CD8-positive, alpha-beta memory T cell (primary cell): ENCODE results near the gene CCDC97. TPM values are rescaled to one million over a fixed set of nuclear protein-coding genes. Genes with fewer than 3 reads are reported as not detected.

Source experiments
- CTCF ChIA-PET: fragments of 350-600 bp; sonication (Branson Sonifier 250); formaldehyde crosslinking; loops from one replicate; lab custom pipeline; 2021; ENCODE audit warnings: antibody characterized with exemption; lab: Charles Lee
- POLR2A ChIA-PET: fragments of 350-600 bp; sonication (Branson Sonifier 250); formaldehyde crosslinking; loops from one replicate; lab custom pipeline; 2021; ENCODE audit warnings: antibody characterized with exemption; lab: Charles Lee
- DNase-seq, 5 donors: peaks; one replicate each; pipeline versions ENCODE4 v3.0.0 to v3.0.0-alpha.2; 2020 to 2022; ENCODE audit warnings: mixed read lengths in 1 of 5
- H3K27ac ChIP-seq: one replicate; pipeline ENCODE4 v1.7.0; 2013; ENCODE audit warnings: low read depth, mild to moderate bottlenecking, low read length, moderate library complexity
- H3K27me3 ChIP-seq: 2 replicates; pipeline ENCODE4 v1.7.0; 2013; ENCODE audit warnings: low read length, mild to moderate bottlenecking; ENCODE audit not compliant: insufficient read depth, poor library complexity, severe bottlenecking
- H3K36me3 ChIP-seq: 2 replicates; pipeline ENCODE4 v1.7.0; 2013; ENCODE audit warnings: mild to moderate bottlenecking, low read length, moderate library complexity; ENCODE audit not compliant: insufficient read depth
- H3K4me1 ChIP-seq: 2 replicates; pipeline ENCODE4 v1.7.0; 2013; ENCODE audit warnings: mild to moderate bottlenecking, low read length, moderate library complexity; ENCODE audit not compliant: insufficient read depth
- H3K4me3 ChIP-seq: 2 replicates; pipeline ENCODE4 v1.7.0; 2013; ENCODE audit warnings: mild to moderate bottlenecking, low read length
- H3K9me3 ChIP-seq: 2 replicates; pipeline ENCODE4 v1.7.0; 2013; ENCODE audit warnings: mild to moderate bottlenecking, low read length
- H3K27ac Mint-ChIP-seq, 8 donors: one replicate each; pipeline ENCODE4 v1.8.0; 2020 to 2021; ENCODE audit warnings: mixed read lengths in 8 of 8, mild to moderate bottlenecking in 6 of 8, inconsistent platforms in 3 of 8, moderate library complexity in 3 of 8
- H3K27me3 Mint-ChIP-seq, 2 donors: one replicate each; pipeline ENCODE4 v1.8.0; 2020 to 2021; ENCODE audit warnings: mixed read lengths in 2 of 2, mild to moderate bottlenecking in 1 of 2, moderate library complexity in 1 of 2
- H3K36me3 Mint-ChIP-seq, 3 donors: one replicate each; pipeline ENCODE4 v1.8.0; 2020 to 2021; ENCODE audit warnings: mixed read lengths in 3 of 3, inconsistent platforms in 1 of 3, mild to moderate bottlenecking in 1 of 3
- H3K4me1 Mint-ChIP-seq, 3 donors: one replicate each; pipeline ENCODE4 v1.8.0; 2020 to 2021; ENCODE audit warnings: mixed read lengths in 3 of 3, inconsistent platforms in 1 of 3, mild to moderate bottlenecking in 1 of 3
- H3K4me3 Mint-ChIP-seq, 7 donors: one replicate each; pipeline ENCODE4 v1.8.0; 2020 to 2021; ENCODE audit warnings: mixed read lengths in 7 of 7, mild to moderate bottlenecking in 6 of 7, moderate library complexity in 4 of 7, inconsistent platforms in 2 of 7
- H3K9me3 Mint-ChIP-seq, 5 donors: one replicate each; pipeline ENCODE4 v1.8.0; 2020 to 2022; ENCODE audit warnings: mixed read lengths in 5 of 5, mild to moderate bottlenecking in 3 of 5, moderate library complexity in 2 of 5, inconsistent platforms in 1 of 5
- polyA plus RNA-seq: library from polyadenylated mRNA; unstranded; fragments of 300-500 nt; fragmentation: Illumina TruSeq; gene quantifications from one replicate; pipeline ENCODE4 v1.2.3, GENCODE V29; 2021
- total RNA-seq, 2 experiments: library from RNA; stranded (reverse); gene quantifications; one replicate each; pipeline ENCODE4 v1.2.3, GENCODE V29; 2021

Gene CCDC97
- total and polyA plus RNA-seq, 3 experiments from 2014 or later, result 29.7 to 32.1 (median 31.7) TPM

DNA sequence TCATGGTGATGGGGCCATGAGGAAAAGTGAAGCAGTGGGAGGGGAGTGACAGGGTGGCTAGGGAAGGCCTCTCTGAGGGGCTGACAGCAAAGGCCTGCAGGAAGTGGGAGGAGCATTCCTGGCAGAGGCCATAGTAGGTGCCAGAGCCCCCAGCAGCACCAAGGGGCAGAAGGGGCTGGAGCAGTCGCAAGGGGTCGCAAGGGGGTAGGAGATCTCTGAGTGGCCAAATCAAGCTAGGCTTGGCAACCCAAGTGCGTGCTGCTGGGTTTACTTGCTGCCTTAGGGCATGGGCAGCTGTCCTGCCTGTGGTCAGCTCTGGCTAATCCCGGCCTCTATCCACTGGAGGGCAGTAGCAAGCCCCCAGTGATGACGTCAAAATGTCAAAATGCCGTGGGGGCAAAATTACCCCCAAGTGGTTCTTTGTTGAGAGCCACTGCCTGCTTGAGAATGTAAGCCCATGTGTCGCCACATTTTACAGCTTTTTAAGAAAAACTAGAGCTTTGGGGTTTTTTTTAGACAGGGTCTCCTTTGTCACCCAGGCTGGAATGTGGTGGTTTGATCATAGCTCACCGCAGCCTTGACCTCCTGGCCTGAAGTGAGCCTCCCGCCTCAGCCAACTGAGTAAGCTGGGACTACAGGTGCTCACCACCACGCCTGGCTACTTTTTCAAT is 11.8 kb downstream of the CCDC97 start:
- H3K27me3 Mint-ChIP-seq, result peaks cover 0 to 2% of the 10 kb centered on the region in 2 donors
- peaks cover 10 to 81% (median 11%) of the 10 kb centered on the region in 3 donors for H3K36me3 Mint-ChIP-seq
- Histone ChIP-seq H3K27me3 (no peaks in the 10 kb centered on the region), H3K36me3 (peaks cover 26% of the 10 kb centered on the region), H3K9me3 (no peaks in the 10 kb centered on the region), H3K4me3 (no peak overlapping the region), H3K27ac (no peak overlapping the region), H3K4me1 (peaks cover 22% of the 10 kb centered on the region)
- peaks cover 0 to under 1% (median 0%) of the 10 kb centered on the region in 5 donors for H3K9me3 Mint-ChIP-seq
- CTCF ChIA-PET, result interaction anchor here (0.8 to 1.1 kb wide), 3 partner anchors 13 to 33 kb away, joined by 3 to 5 read pairs (median 3); no protein-coding TSS in a partner anchor
- peak overlapping the region in 7 of 8 donors; percentile 20 to 95 (median 89) for H3K27ac Mint-ChIP-seq
- POLR2A ChIA-PET, result interaction anchor here (1.8 kb wide), 1 partner anchor 31 kb away, joined by 6 read pairs; no protein-coding TSS in a partner anchor
- DNase-seq, result no peak
- H3K4me1 Mint-ChIP-seq, result peaks cover 33 to 59% (median 44%) of the 10 kb centered on the region in 3 donors
- peak overlapping the region in 1 of 7 donors; percentile 68 for H3K4me3 Mint-ChIP-seq

GRCh38 chr19:41322451-41322850 is 12.5 kb downstream of the CCDC97 start:
- Histone ChIP-seq H3K4me1 (peaks cover 29% of the 10 kb centered on the region), H3K27ac (peak overlapping the region; percentile 79), H3K9me3 (no peaks in the 10 kb centered on the region), H3K4me3 (no peak overlapping the region), H3K36me3 (peaks cover 19% of the 10 kb centered on the region), H3K27me3 (no peaks in the 10 kb centered on the region)
- H3K27me3 Mint-ChIP-seq, result peaks cover 0 to 4% of the 10 kb centered on the region in 2 donors
- peaks cover 0 to 5% (median 0%) of the 10 kb centered on the region in 5 donors for H3K9me3 Mint-ChIP-seq
- ChIA-PET CTCF (interaction anchor here (0.8 to 1.1 kb wide), 3 partner anchors 14 to 33 kb away, joined by 3 to 5 read pairs (median 3); no protein-coding TSS in a partner anchor), POLR2A (interaction anchor here (1.8 kb wide), 1 partner anchor 30 kb away, joined by 6 read pairs; no protein-coding TSS in a partner anchor)
- H3K4me1 Mint-ChIP-seq, result peaks cover 33 to 58% (median 48%) of the 10 kb centered on the region in 3 donors
- peaks cover 4 to 78% (median 6%) of the 10 kb centered on the region in 3 donors for H3K36me3 Mint-ChIP-seq
- DNase-seq, result no peak
- H3K4me3 Mint-ChIP-seq, result peak overlapping the region in 1 of 7 donors; percentile 69
- H3K27ac Mint-ChIP-seq, result peak overlapping the region; percentile 20 to 97 (median 85)

DNA sequence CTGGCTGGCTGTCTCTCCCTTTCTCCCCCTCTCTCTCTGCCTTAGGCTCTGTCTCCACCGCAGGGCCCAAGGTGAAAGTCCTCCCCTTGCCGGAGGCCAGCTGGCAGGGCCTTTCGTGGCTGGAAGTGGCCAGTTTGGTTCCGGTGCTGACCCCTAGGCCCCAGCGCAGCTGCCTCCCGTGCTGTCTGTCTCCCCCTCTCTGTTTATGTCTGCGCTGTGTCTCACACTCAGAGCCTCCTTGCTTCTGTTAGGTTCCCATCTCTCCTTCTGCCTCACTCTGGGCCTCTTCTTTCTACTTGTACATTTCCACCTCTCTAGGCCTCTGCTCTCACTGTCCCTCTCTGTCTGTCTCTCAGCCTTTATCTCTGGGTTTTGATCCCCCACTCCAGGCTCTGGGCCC is 13.1 kb downstream of the CCDC97 start:
- peak overlapping the region; percentile 79 for H3K27ac ChIP-seq

DNA sequence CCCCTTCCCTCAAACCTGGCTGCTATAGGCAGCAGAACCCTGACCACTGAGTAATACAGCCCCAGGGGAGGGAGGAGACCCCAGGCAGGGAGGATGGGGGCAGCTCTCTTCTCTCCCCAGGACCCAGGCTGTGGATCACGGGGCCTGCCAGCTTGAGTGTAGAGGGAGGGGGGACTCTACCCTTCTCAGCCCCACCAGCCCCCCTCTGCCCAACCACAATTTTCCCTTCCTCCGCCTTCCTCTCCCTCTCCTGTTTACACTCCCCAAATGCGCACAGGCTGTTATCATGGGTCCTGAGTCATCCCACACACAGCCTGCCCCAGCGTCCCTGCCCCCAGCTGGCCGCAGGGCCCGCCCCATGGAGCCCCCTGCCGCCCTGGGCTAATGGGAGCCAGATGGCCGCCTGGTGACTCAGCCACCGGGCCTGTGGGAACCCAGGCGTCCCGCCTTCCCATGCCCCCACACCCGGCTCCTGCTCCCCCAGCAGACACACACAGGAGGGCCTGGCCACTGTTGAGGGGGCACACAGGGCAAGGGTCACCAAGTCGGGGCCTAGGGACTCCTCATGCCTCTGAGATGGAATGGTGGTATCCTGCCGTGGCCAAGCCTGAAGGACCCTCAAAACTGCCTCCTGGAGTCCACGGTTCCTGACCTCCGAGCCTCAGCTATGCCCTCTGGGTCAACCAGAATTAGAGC is 13.6 kb downstream of the CCDC97 start:
- POLR2A ChIA-PET, result no interaction called here
- H3K4me3 Mint-ChIP-seq, result no peak overlapping the region
- H3K9me3 Mint-ChIP-seq, result peaks cover 0 to 5% (median 0%) of the 10 kb centered on the region in 5 donors
- Histone ChIP-seq H3K36me3 (peaks cover 19% of the 10 kb centered on the region), H3K4me1 (peaks cover 41% of the 10 kb centered on the region), H3K9me3 (no peaks in the 10 kb centered on the region), H3K27ac (peak overlapping the region; percentile 79), H3K27me3 (no peaks in the 10 kb centered on the region), H3K4me3 (no peak overlapping the region)
- CTCF ChIA-PET, result interaction anchor here (2.4 kb wide), 1 partner anchor 29 kb away, joined by 8 read pairs; no protein-coding TSS in a partner anchor
- no peak for DNase-seq
- H3K27ac Mint-ChIP-seq, result peak overlapping the region; percentile 54 to 99 (median 95)
- peaks cover 42 to 64% (median 51%) of the 10 kb centered on the region in 3 donors for H3K4me1 Mint-ChIP-seq
- peaks cover 0 to 7% of the 10 kb centered on the region in 2 donors for H3K27me3 Mint-ChIP-seq
- peaks cover 6 to 76% (median 6%) of the 10 kb centered on the region in 3 donors for H3K36me3 Mint-ChIP-seq

More for the DNA sequence above, 13.1 kb downstream of the CCDC97 start:
- peaks cover 0 to 5% (median 0%) of the 10 kb centered on the region in 5 donors for H3K9me3 Mint-ChIP-seq
- H3K4me3 ChIP-seq, result no peak overlapping the region
- CTCF ChIA-PET, result interaction anchor here (2.4 kb wide), 1 partner anchor 29 kb away, joined by 8 read pairs; no protein-coding TSS in a partner anchor
- POLR2A ChIA-PET, result interaction anchor here (1.8 kb wide), 1 partner anchor 29 kb away, joined by 6 read pairs; no protein-coding TSS in a partner anchor
- no peaks in the 10 kb centered on the region for H3K9me3 ChIP-seq
- H3K27me3 Mint-ChIP-seq, result peaks cover 0 to 7% of the 10 kb centered on the region in 2 donors
- H3K4me1 Mint-ChIP-seq, result peaks cover 37 to 61% (median 49%) of the 10 kb centered on the region in 3 donors
- H3K36me3 Mint-ChIP-seq, result peaks cover 4 to 76% (median 6%) of the 10 kb centered on the region in 3 donors
- H3K27ac Mint-ChIP-seq, result peak overlapping the region; percentile 20 to 97 (median 87)
- H3K36me3 ChIP-seq, result peaks cover 19% of the 10 kb centered on the region
- DNase-seq, result no peak
- no peaks in the 10 kb centered on the region for H3K27me3 ChIP-seq
- H3K4me3 Mint-ChIP-seq, result no peak overlapping the region
- H3K4me1 ChIP-seq, result peaks cover 35% of the 10 kb centered on the region

- Histone ChIP-seq H3K27ac (peak overlapping the region; percentile 79), H3K4me3 (no peak overlapping the region), H3K9me3 (no peaks in the 10 kb centered on the region), H3K4me1 (peaks cover 47% of the 10 kb centered on the region), H3K36me3 (peaks cover 26% of the 10 kb centered on the region), H3K27me3 (no peaks in the 10 kb centered on the region)
- H3K9me3 Mint-ChIP-seq, result peaks cover 0 to 5% (median 0%) of the 10 kb centered on the region in 5 donors
- H3K27me3 Mint-ChIP-seq, result peaks cover 0 to 7% of the 10 kb centered on the region in 2 donors
- H3K4me1 Mint-ChIP-seq, result peaks cover 49 to 68% (median 53%) of the 10 kb centered on the region in 3 donors
- peak overlapping the region; percentile 58 to 99 (median 94) for H3K27ac Mint-ChIP-seq
- ChIA-PET CTCF (interaction anchor here (2.4 kb wide), 1 partner anchor 28 kb away, joined by 8 read pairs; no protein-coding TSS in a partner anchor), POLR2A (no interaction called here)
- peak overlapping the region in 1 of 7 donors; percentile 84 for H3K4me3 Mint-ChIP-seq
- no peak for DNase-seq
- peaks cover 8 to 76% (median 11%) of the 10 kb centered on the region in 3 donors for H3K36me3 Mint-ChIP-seq
Measured at GRCh38 chr19:41324231-41324702, 14.3 kb downstream of the CCDC97 start.

DNA sequence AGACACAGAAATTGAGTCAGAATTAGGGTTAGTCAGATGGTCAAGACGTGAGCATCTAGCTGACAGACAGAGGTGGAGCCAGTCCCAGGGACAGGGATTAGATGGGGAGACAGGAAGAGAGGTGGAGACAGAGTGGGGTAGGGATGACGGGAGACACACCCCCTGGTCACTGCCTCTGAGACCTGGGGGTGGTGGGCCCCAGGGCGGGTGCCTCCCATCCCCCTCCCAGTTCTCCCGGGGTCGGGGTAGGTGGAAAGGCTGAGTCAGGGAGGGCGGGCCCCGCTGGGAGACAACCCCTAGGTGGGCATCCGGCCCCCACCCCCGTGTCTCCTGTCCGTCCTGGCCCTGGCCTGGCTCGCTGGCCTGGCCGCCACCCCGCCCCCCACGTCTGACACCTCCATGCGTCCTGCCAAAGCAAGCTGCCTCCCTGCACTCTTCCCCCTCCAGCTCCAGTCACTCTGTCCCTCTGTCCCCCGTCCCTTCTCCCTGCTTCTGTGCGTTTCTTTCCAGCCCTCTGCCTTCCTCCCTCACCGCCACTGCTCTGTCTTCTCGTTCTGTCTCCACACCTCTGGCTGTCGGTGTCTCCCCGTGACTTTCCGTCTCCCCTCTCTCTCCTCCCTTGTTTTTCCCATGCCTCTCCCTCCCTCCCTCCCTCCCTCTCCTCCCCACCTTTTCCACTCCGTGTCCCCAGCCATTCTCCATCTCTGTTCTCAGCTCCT is 15.1 kb downstream of the CCDC97 start:
- peak in 3 of 5 donors; percentile 47 to 61 (median 54) for DNase-seq
- H3K36me3 ChIP-seq, result peaks cover 22% of the 10 kb centered on the region
- ChIA-PET POLR2A (interaction anchor here (4.5 kb wide), 1 partner anchor 27 kb away, joined by 54 read pairs; the partner anchor contains the start of gene TGFB1), CTCF (interaction anchor here (2.4 kb wide), 1 partner anchor 27 kb away, joined by 8 read pairs; no protein-coding TSS in a partner anchor)
- H3K4me3 ChIP-seq, result no peak overlapping the region
- H3K27ac ChIP-seq, result peak overlapping the region; percentile 79
- H3K4me1 Mint-ChIP-seq, result peaks cover 50 to 67% (median 53%) of the 10 kb centered on the region in 3 donors
- peaks cover 50% of the 10 kb centered on the region for H3K4me1 ChIP-seq
- H3K9me3 Mint-ChIP-seq, result peaks cover 0 to 5% (median 0%) of the 10 kb centered on the region in 5 donors
- peak overlapping the region in 5 of 7 donors; percentile 44 to 84 (median 63) for H3K4me3 Mint-ChIP-seq
- H3K27me3 Mint-ChIP-seq, result peaks cover 0 to 7% of the 10 kb centered on the region in 2 donors
- H3K36me3 Mint-ChIP-seq, result peaks cover 8 to 68% (median 11%) of the 10 kb centered on the region in 3 donors
- H3K9me3 ChIP-seq, result no peaks in the 10 kb centered on the region
- H3K27me3 ChIP-seq, result no peaks in the 10 kb centered on the region
- peak overlapping the region; percentile 58 to 99 (median 94) for H3K27ac Mint-ChIP-seq

- Histone ChIP-seq H3K27me3 (no peaks in the 10 kb centered on the region), H3K9me3 (no peaks in the 10 kb centered on the region), H3K4me1 (peaks cover 55% of the 10 kb centered on the region), H3K36me3 (peaks cover 17% of the 10 kb centered on the region), H3K27ac (no peak overlapping the region), H3K4me3 (no peak overlapping the region)
- Mint-ChIP-seq H3K36me3 (peaks cover 11 to 68% (median 15%) of the 10 kb centered on the region in 3 donors), H3K27ac (peak overlapping the region; percentile 58 to 99 (median 93)), H3K27me3 (peaks cover 0 to 7% of the 10 kb centered on the region in 2 donors), H3K9me3 (peaks cover 0 to 5% (median 0%) of the 10 kb centered on the region in 5 donors), H3K4me3 (peak overlapping the region in 2 of 7 donors; percentile 55 to 83), H3K4me1 (peaks cover 55 to 72% (median 56%) of the 10 kb centered on the region in 3 donors)
- ChIA-PET POLR2A (interaction anchor here (4.5 kb wide), 1 partner anchor 27 kb away, joined by 54 read pairs; the partner anchor contains the start of gene TGFB1), CTCF (no interaction called here)
- DNase-seq, result no peak
Measured at GRCh38 chr19:41325640-41325946, 15.6 kb downstream of the CCDC97 start.
